Astrocyte of the spinal cord (primary cell): Measurements from ENCODE around the gene CTTNBP2.
A peak's percentile ranks its signal among the peaks of the same experiment; 100 is the strongest.

Source experiments
- DNase-seq: peaks from one replicate; pipeline ENCODE4 v3.0.0; 2011; ENCODE audit warnings: low read depth, low spot score
- H3K4me3 ChIP-seq: 2 replicates; pipeline ENCODE4 v1.5.1; 2011; ENCODE audit warnings: low read depth, mild to moderate bottlenecking, low read length, moderate library complexity
- CTCF ChIP-seq: IDR thresholded peaks from 2 replicates; pipeline ENCODE4 v1.5.1; 2012; ENCODE audit warnings: low read depth, mild to moderate bottlenecking, low read length, inconsistent platforms
- in situ Hi-C: cut with HindIII; loops from 2 replicates; pipeline ENCODE4 v1.10.0; 2017; ENCODE audit warnings: low sequenced_read_pairs

CTTNBP2 gene

GRCh38 chr7:117873310-117874190 lies at the start of gene CTTNBP2:
Gene CTTNBP2 (minus strand): TSS chr7:117873441. CDS start chr7:117873415, 26 bp downstream.
- peak; percentile 26 for TF ChIP-seq CTCF
- in situ Hi-C loops = no loop called here
- DNase-seq = peak; percentile 59
- peak within 1 kb of the TSS; percentile 80 for H3K4me3 ChIP-seq

DNA sequence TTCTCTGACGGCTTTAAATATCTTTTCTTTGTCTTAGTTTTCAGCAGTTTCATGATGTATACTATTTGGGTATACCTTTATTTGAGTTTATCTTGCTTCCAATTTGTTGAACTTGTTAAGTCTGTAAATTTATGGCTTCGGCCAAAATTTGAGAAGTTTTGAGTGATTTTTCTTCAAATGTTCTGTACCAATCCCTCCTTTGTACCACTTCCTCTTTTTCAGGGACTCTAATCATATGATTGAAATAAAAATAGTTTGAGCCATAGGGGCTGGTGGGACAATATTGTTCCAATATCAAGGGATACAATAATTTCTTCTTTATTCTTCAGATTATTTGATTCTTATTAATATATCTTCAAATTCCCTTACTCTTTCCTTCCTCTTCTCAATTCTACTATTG lies 43.1 kb upstream of the CTTNBP2 start:
- TF ChIP-seq CTCF = no peak
- in situ Hi-C loops = no loop called here
- DNase-seq = no peak
- H3K4me3 ChIP-seq = no peak overlapping the region

GRCh38 chr7:117912421-117912820 lies 39.2 kb upstream of the CTTNBP2 start:
- DNase-seq = no peak
- in situ Hi-C loops = no loop called here
- TF ChIP-seq CTCF = no peak

DNA sequence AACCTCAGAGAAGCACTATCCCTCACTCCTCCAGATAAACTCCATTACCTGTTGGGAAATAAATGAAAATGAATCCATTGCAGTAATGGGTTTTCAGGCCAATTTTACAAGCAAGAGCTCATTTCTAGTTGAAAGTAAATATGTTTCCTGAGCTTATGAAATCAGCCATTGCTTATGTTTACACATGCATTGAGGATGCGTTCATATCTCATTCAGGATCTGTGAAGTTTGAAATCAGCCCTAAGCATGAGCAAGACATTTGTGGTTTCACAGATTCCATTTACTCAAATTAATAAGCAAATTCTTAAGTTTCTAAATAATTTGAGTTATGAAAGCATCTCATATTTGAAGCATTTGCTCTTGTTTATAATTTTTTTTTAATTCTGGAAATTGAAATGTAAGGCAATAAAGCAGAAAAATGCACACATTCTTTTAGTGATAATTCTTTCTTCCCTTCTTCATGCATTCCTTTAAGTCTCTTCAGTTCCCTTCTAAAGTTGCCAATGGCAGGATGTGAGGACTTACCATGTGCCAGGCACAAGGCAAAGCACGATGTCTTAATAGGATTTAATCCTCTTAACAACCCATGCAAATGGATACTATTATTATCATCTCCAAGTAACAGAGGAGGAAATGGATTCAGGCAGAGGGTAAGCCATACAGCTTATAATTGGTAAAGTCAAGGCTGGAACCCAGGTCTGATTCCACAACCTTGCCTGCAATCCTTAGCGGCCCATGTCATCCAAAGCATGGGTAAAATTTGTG lies 35.0 kb upstream of the CTTNBP2 start:
- DNase-seq = no peak
- TF ChIP-seq CTCF = no peak
- no peak overlapping the region for H3K4me3 ChIP-seq
- in situ Hi-C loops = no loop called here

More at GRCh38 chr7:117912421-117912820, 39.2 kb upstream of the CTTNBP2 start:
- no peak overlapping the region for H3K4me3 ChIP-seq

DNA sequence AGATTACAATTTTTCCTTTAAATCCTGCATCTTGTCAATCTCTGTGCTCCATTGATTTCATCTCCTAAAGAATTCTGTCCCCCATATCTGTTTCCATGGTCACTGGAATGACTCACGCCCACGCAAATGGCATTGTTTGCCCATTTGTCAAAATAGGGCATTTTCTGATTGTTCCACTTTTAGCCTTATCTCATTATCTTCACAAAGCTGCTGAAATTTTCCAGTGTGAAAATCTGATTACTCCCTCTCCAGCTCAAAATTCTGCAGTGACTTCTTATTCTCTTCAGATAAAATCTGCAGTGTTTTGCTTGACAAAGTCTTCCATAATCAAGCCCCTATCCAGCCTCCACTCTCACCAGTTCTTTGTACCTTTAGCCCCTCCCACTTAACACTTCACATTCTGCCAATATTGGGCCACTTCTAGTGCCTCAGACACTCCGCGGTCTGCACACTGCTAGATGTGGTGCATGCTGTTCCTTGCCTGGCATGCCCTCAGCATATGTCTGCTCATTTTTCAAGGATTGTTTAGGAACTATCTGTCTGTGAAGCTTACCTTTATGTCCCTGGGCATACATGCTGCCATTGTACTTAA lies 33.9 kb upstream of the CTTNBP2 start:
- H3K4me3 ChIP-seq = no peak overlapping the region
- DNase-seq = no peak
- in situ Hi-C loops = no loop called here
- TF ChIP-seq CTCF = no peak

GRCh38 chr7:117902314-117902889 lies 29.2 kb upstream of the CTTNBP2 start:
- no peak for TF ChIP-seq CTCF
- in situ Hi-C loops = no loop called here
- no peak overlapping the region for H3K4me3 ChIP-seq
- DNase-seq = no peak
